Measurements from ENCODE around the gene PPP2R2B. TPM values are rescaled to one million over a fixed set of nuclear protein-coding genes. Genes with fewer than 3 reads are reported as not detected.
"Not testable (repeated sequence)": the region's sequence is repeated elsewhere in the genome, so short reads cannot be mapped to it uniquely, and the experiment has no call there.

PPP2R2B gene
- total RNA-seq, 2 donors from 2014 or later, result 0.35 to 0.93 TPM

DNA sequence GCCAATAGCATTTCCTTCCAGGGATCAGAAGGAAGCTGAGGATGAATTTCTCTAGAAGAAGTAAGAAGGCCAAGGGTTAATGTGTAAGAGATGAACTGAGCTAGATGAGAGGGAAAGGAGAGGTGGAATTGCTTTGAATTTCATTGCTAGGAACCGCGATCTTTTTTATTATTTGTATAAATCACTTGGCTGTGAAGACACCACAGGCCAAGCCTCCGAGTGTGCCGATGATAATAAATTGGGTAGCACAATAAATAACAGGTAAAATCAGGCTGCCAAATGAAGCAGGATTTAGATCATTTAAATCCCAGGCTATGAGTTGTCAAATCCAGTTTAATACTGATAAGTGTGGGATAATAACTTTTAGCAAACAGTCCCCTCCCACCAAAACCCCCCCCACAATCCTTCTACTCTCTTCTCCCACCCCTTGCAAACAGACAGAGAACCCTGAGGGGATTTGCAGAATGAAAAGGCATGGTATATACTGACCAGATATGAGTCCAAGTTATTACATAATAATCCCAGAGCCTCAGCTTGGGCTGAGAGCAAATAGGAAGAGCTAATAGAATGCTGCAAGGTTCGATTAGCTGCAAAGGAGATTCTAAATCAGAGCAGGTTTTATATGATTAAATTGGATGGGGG lies 143.5 kb downstream of the PPP2R2B start:
- no peaks in the 10 kb centered on the region for H3K36me3 ChIP-seq
- no peak overlapping the region for H3K9ac ChIP-seq (ENCODE audit: low read depth in 2 of 2, low read length in 2 of 2)
- no peaks in the 10 kb centered on the region for H3K4me1 ChIP-seq
- no peaks in the 10 kb centered on the region for H3K9me3 ChIP-seq
- DNase-seq, result no peak
- TF ChIP-seq, protein P1, sequence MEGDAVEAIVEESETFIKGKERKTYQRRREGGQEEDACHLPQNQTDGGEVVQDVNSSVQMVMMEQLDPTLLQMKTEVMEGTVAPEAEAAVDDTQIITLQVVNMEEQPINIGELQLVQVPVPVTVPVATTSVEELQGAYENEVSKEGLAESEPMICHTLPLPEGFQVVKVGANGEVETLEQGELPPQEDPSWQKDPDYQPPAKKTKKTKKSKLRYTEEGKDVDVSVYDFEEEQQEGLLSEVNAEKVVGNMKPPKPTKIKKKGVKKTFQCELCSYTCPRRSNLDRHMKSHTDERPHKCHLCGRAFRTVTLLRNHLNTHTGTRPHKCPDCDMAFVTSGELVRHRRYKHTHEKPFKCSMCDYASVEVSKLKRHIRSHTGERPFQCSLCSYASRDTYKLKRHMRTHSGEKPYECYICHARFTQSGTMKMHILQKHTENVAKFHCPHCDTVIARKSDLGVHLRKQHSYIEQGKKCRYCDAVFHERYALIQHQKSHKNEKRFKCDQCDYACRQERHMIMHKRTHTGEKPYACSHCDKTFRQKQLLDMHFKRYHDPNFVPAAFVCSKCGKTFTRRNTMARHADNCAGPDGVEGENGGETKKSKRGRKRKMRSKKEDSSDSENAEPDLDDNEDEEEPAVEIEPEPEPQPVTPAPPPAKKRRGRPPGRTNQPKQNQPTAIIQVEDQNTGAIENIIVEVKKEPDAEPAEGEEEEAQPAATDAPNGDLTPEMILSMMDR (IDR thresholded peaks at IDR 0.05), result no peak
- no peaks in the 10 kb centered on the region for H3K27me3 ChIP-seq
- intact Hi-C loops (cut with DNase I), result no loop called here
- no peak overlapping the region for H3K27ac ChIP-seq
- no peak overlapping the region for H3K4me3 ChIP-seq

GRCh38 chr5:146732962-146733361 lies 145.6 kb downstream of the PPP2R2B start:
- Histone ChIP-seq H3K27ac (no peak overlapping the region), H3K36me3 (no peaks in the 10 kb centered on the region), H3K9me3 (no peaks in the 10 kb centered on the region), H3K4me1 (no peaks in the 10 kb centered on the region), H3K27me3 (no peaks in the 10 kb centered on the region), H3K9ac (ENCODE audit: low read depth in 2 of 2, low read length in 2 of 2) (no peak overlapping the region), H3K4me3 (no peak overlapping the region)
- intact Hi-C loops (cut with DNase I), result no loop called here
- DNase-seq, result no peak
- TF ChIP-seq, protein P1 (IDR thresholded peaks at IDR 0.05), result no peak

GRCh38 chr5:146731909-146732659 lies 146.5 kb downstream of the PPP2R2B start:
- Histone ChIP-seq H3K36me3 (no peaks in the 10 kb centered on the region), H3K4me1 (no peaks in the 10 kb centered on the region), H3K4me3 (no peak overlapping the region), H3K9ac (ENCODE audit: low read depth in 2 of 2, low read length in 2 of 2) (no peak overlapping the region), H3K27me3 (no peaks in the 10 kb centered on the region), H3K9me3 (no peaks in the 10 kb centered on the region), H3K27ac (no peak overlapping the region)
- TF ChIP-seq, protein P1 (IDR thresholded peaks at IDR 0.05), result no peak
- no peak for DNase-seq
- intact Hi-C loops (cut with DNase I), result no loop called here

DNA sequence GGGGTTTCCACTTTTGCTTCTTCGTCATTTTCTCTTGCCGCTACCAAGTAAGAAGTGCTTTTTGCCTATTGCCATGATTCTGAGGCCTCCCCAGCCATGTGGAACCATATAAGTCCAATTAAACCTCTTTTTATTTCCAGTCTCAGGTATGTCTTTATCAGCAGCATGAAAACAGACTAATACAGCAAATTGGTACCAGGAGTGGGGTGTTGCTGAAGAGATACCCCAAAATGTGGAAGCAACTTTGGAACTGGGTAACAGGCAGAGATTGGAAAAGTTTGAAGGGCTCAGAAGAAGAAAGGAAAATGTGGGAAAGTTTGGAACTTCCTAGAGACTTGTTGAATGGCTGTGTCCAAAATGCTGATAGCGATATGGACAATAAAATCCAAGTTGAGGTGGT lies 149.8 kb downstream of the PPP2R2B start:
- H3K4me3 ChIP-seq; intact Hi-C loops (cut with DNase I): not testable (repeated sequence)

GRCh38 chr5:146726891-146727290 lies 151.7 kb downstream of the PPP2R2B start:
- H3K36me3 ChIP-seq, result no peaks in the 10 kb centered on the region
- H3K27me3 ChIP-seq, result no peaks in the 10 kb centered on the region
- H3K9me3 ChIP-seq, result no peaks in the 10 kb centered on the region
- intact Hi-C loops (cut with DNase I), result no loop called here
- H3K4me3 ChIP-seq, result no peak overlapping the region
- no peak for DNase-seq
- H3K4me1 ChIP-seq, result no peaks in the 10 kb centered on the region
- TF ChIP-seq, protein P1 (IDR thresholded peaks at IDR 0.05), result no peak
- no peak overlapping the region for H3K27ac ChIP-seq
- H3K9ac ChIP-seq (ENCODE audit: low read depth in 2 of 2, low read length in 2 of 2), result no peak overlapping the region

More for the DNA sequence above, 149.8 kb downstream of the PPP2R2B start:
- not testable (repeated sequence) for H3K36me3 ChIP-seq; H3K27me3 ChIP-seq; H3K4me1 ChIP-seq; H3K27ac ChIP-seq; H3K9ac ChIP-seq (ENCODE audit: low read depth in 2 of 2, low read length in 2 of 2); H3K9me3 ChIP-seq; DNase-seq

DNA sequence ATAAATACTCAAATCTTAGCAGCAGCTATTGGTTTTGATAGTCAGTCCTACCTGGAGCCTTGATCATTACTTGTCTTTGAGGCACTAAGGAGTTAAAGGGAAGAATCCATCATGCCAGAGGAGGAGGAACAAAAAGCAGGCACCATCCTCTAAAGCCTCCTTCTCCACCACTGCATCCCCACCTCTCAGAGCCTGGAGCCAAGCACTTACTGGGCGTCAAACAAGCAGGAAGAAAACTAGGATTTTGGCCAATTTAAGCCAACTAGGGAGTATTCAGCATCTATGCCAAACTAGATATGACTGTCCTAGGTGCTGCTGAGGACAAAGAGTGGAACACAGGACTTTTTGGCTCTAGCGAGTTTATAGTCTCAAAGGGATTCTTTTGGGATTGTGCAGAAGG lies 152.5 kb downstream of the PPP2R2B start:
- no peaks in the 10 kb centered on the region for H3K27me3 ChIP-seq
- no peaks in the 10 kb centered on the region for H3K4me1 ChIP-seq
- no peak for DNase-seq
- H3K27ac ChIP-seq, result no peak overlapping the region
- TF ChIP-seq, protein P1 (IDR thresholded peaks at IDR 0.05), result no peak
- no peaks in the 10 kb centered on the region for H3K36me3 ChIP-seq
- no peaks in the 10 kb centered on the region for H3K9me3 ChIP-seq
- H3K4me3 ChIP-seq, result no peak overlapping the region
- no peak overlapping the region for H3K9ac ChIP-seq (ENCODE audit: low read depth in 2 of 2, low read length in 2 of 2)
- intact Hi-C loops (cut with DNase I), result no loop called here

All from colonic mucosa (tissue), 4 donors.